Upper lobe of right lung (tissue), 1 donor: ENCODE measurements around the gene GGACT. TPM values are rescaled to one million over a fixed set of nuclear protein-coding genes. Genes with fewer than 3 reads are reported as not detected.

Experiments
- ATAC-seq: fragments of 200-7000 bp; cut with Tn5 transposase; one replicate; pipeline ENCODE4 v1.9.1; 2020; ENCODE audit warnings: mild to moderate bottlenecking, moderate library complexity
- DNase-seq: peaks from one replicate; pipeline ENCODE4 v3.0.0-alpha.2; 2020
- H3K27ac ChIP-seq: fragments of 200-600 bp; one replicate; pipeline ENCODE4 v1.8.0; 2022
- H3K27me3 ChIP-seq: fragments of 200-600 bp; one replicate; pipeline ENCODE4 v1.8.0; 2022; ENCODE audit warnings: mild to moderate bottlenecking
- H3K36me3 ChIP-seq: fragments of 200-600 bp; one replicate; pipeline ENCODE4 v1.8.0; 2022
- H3K4me1 ChIP-seq: fragments of 200-600 bp; one replicate; pipeline ENCODE4 v1.8.0; 2022
- H3K4me3 ChIP-seq: fragments of 200-600 bp; one replicate; pipeline ENCODE4 v1.8.0; 2022; ENCODE audit warnings: mild to moderate bottlenecking
- H3K9me3 ChIP-seq: fragments of 200-600 bp; one replicate; pipeline ENCODE4 v1.8.0; 2022
- intact Hi-C: fragments of 100-400 bp; cut with DNase I; formaldehyde crosslinking; loops from one replicate; pipeline ENCODE4 v1.11.0; 2022
- total RNA-seq: library from RNA; stranded (reverse); fragmentation: NEBNext Ultra II Directional; extraction: Animal tissue kit (Norgen Biotek cat#: 25700); gene quantifications from one replicate; pipeline ENCODE4 v1.2.1, GENCODE V29; 2021
- TF ChIP-seq, protein P1 (sequence below): fragments of 200-600 bp; IDR thresholded peaks from one replicate; pipeline ENCODE4 v1.8.0; 2022; ENCODE audit warnings: antibody characterized with exemption
- donor health status: DM: no; HTN: yes; CAD: no; lungs with severe emphysema.

The GGACT gene
- total RNA-seq, 1 donor from 2014 or later = 4.7 TPM

DNA sequence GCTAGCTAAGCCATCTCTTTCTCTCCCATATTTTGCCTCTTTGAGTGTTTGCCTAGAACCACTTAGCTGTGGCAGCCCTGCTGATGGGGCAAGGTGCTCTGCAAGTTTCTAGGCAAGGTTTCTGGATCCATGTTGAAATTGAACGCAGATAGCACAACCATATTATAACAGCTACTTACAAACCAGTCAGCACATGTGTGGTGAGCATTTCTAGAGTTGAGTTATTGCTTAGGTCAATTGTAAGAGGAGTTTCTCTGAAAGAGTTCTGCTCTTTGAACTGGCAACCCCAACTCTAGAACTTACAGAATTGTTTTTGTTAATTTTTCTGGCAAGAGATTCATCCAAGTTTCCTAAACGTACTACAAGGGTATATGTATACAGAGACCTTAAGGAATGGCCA is 103.3 kb downstream of the GGACT start:
- Histone ChIP-seq H3K27ac (no peak overlapping the region), H3K4me3 (no peak overlapping the region), H3K4me1 (no peaks in the 10 kb centered on the region), H3K27me3 (no peaks in the 10 kb centered on the region), H3K36me3 (no peaks in the 10 kb centered on the region), H3K9me3 (no peaks in the 10 kb centered on the region)
- DNase-seq = no peak
- intact Hi-C loops = no loop called here
- TF ChIP-seq, protein P1, sequence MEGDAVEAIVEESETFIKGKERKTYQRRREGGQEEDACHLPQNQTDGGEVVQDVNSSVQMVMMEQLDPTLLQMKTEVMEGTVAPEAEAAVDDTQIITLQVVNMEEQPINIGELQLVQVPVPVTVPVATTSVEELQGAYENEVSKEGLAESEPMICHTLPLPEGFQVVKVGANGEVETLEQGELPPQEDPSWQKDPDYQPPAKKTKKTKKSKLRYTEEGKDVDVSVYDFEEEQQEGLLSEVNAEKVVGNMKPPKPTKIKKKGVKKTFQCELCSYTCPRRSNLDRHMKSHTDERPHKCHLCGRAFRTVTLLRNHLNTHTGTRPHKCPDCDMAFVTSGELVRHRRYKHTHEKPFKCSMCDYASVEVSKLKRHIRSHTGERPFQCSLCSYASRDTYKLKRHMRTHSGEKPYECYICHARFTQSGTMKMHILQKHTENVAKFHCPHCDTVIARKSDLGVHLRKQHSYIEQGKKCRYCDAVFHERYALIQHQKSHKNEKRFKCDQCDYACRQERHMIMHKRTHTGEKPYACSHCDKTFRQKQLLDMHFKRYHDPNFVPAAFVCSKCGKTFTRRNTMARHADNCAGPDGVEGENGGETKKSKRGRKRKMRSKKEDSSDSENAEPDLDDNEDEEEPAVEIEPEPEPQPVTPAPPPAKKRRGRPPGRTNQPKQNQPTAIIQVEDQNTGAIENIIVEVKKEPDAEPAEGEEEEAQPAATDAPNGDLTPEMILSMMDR = no peak
- ATAC-seq = no peak

GRCh38 chr13:100484702-100485101 is 103.9 kb downstream of the GGACT start:
- intact Hi-C loops = no loop called here
- TF ChIP-seq, protein P1 = no peak
- ATAC-seq = no peak
- H3K27me3 ChIP-seq = no peaks in the 10 kb centered on the region
- H3K4me1 ChIP-seq = no peaks in the 10 kb centered on the region
- no peaks in the 10 kb centered on the region for H3K36me3 ChIP-seq
- no peak for DNase-seq
- no peaks in the 10 kb centered on the region for H3K9me3 ChIP-seq
- H3K4me3 ChIP-seq = no peak overlapping the region
- no peak overlapping the region for H3K27ac ChIP-seq

DNA sequence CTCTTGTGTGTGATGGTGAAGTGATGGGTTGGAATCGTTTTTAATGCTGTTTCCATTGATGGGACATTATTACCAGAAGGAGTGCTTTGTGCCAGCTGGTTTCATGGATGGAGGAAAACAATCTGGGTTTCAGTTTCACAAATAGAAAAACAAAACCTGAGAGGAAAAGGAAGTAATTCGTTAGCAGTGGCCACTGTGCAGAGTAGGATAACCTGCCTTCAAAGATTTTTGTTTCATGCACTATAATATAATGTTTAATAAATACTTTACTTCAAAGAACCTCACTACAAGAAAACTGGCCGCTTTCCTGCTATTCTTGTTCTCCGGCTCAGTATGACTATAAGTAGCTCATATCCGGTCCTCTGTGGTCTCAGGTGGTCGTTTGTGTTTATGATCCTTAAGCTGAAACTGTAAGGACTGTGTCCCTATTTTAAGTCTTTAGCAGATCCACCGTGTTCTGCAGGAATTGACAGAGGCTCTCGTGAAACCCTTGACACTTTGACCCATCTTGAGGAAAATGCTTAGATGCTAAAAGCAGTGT is 104.7 kb downstream of the GGACT start:
- no peaks in the 10 kb centered on the region for H3K27me3 ChIP-seq
- ATAC-seq = no peak
- no peaks in the 10 kb centered on the region for H3K9me3 ChIP-seq

DNA sequence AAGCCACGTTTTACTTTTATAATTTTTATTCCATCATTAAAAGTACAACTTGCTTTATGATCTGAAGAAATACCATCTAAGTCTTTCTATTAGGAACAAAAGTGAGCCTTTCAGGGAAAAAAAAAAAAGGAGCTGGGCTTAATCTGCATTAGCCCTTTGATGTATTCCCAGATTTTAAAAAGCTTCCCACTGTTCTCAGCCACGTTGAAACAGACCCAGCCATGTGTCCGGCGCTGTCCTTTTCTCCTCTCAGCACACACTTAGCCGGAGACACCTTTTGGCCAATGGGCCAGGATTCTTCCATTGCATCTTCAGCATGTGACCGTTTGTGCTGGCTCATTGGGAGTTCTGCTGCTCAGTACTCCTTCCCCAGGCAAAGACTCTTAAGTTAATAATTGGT is 105.5 kb downstream of the GGACT start:
- Histone ChIP-seq H3K27ac (no peak overlapping the region), H3K4me3 (no peak overlapping the region), H3K27me3 (no peaks in the 10 kb centered on the region), H3K36me3 (no peaks in the 10 kb centered on the region), H3K4me1 (no peaks in the 10 kb centered on the region), H3K9me3 (no peaks in the 10 kb centered on the region)
- DNase-seq (no peak), ATAC-seq (no peak)
- TF ChIP-seq, protein P1 = no peak
- intact Hi-C loops = no loop called here

More for the DNA sequence above, 104.7 kb downstream of the GGACT start:
- TF ChIP-seq, protein P1 = no peak
- DNase-seq = no peak
- H3K4me3 ChIP-seq = no peak overlapping the region
- no peak overlapping the region for H3K27ac ChIP-seq
- no peaks in the 10 kb centered on the region for H3K36me3 ChIP-seq
- intact Hi-C loops = no loop called here
- H3K4me1 ChIP-seq = no peaks in the 10 kb centered on the region

GRCh38 chr13:100480676-100481075 is 107.9 kb downstream of the GGACT start:
- no peaks in the 10 kb centered on the region for H3K4me1 ChIP-seq
- H3K36me3 ChIP-seq = no peaks in the 10 kb centered on the region
- TF ChIP-seq, protein P1 = no peak
- no peaks in the 10 kb centered on the region for H3K9me3 ChIP-seq
- intact Hi-C loops = no loop called here
- no peak for ATAC-seq
- H3K4me3 ChIP-seq = no peak overlapping the region
- H3K27ac ChIP-seq = no peak overlapping the region
- no peaks in the 10 kb centered on the region for H3K27me3 ChIP-seq
- no peak for DNase-seq

Other genes starting within 250 kb of the GGACT start
- gene TMTC4, start 86.0 kb upstream of the GGACT start, total RNA-seq = 17.5 TPM